MCF 10A (cell line): Measurements from ENCODE around the gene GHRH. TPM values are rescaled to one million over a fixed set of nuclear protein-coding genes. Genes with fewer than 3 reads are reported as not detected.

ENCODE experiments used
- BruUV-seq: library from RNA; stranded (reverse); fragments of 400-500 nt; replicated peaks from 2 replicates; lab custom pipeline; 2021; lab: Mats Ljungman, UMichigan
- CTCF ChIA-PET: fragments of 300-600 bp; sonication (Branson Sonifier 250); formaldehyde crosslinking; extraction: SDS; loops from one replicate; lab custom pipeline; 2021; ENCODE audit warnings: antibody characterized with exemption, inconsistent platforms; lab: Yijun Ruan, JAX
- POLR2A ChIA-PET: fragments of 300-600, 350-650 bp; sonication (Branson Sonifier 250); formaldehyde crosslinking; extraction: SDS; loops from one replicate; lab custom pipeline; 2020; ENCODE audit warnings: antibody characterized with exemption, inconsistent platforms; lab: Yijun Ruan, JAX
- DNase-seq: peaks from one replicate; pipeline ENCODE4 v3.0.0-alpha.2; 2018; ENCODE audit not compliant: unreplicated experiment
- H3K27ac Mint-ChIP-seq: one replicate; pipeline ENCODE4 v1.8.0; 2022; ENCODE audit warnings: mild to moderate bottlenecking, low read depth, mixed read lengths; ENCODE audit not compliant: unreplicated experiment
- H3K27me3 Mint-ChIP-seq: one replicate; pipeline ENCODE4 v1.8.0; 2022; ENCODE audit warnings: mixed read lengths; ENCODE audit not compliant: insufficient read depth, unreplicated experiment
- H3K36me3 Mint-ChIP-seq: one replicate; pipeline ENCODE4 v1.8.0; 2022; ENCODE audit warnings: mild to moderate bottlenecking, moderate library complexity, mixed read lengths; ENCODE audit not compliant: insufficient read depth, unreplicated experiment
- H3K4me1 Mint-ChIP-seq: one replicate; pipeline ENCODE4 v1.8.0; 2022; ENCODE audit warnings: mixed read lengths; ENCODE audit not compliant: insufficient read depth, unreplicated experiment
- H3K4me3 Mint-ChIP-seq: one replicate; pipeline ENCODE4 v1.8.0; 2022; ENCODE audit warnings: mild to moderate bottlenecking, moderate library complexity, mixed read lengths; ENCODE audit not compliant: unreplicated experiment
- H3K9me3 Mint-ChIP-seq: one replicate; pipeline ENCODE4 v1.8.0; 2022; ENCODE audit warnings: mixed read lengths; ENCODE audit not compliant: unreplicated experiment
- CTCF ChIP-seq: fragments of 200-600 bp; IDR thresholded peaks from one replicate; pipeline ENCODE4 v1.8.0; 2022; ENCODE audit warnings: antibody characterized with exemption, mild to moderate bottlenecking; ENCODE audit not compliant: unreplicated experiment
- intact Hi-C: fragments of 100-400 bp; cut with micrococcal nuclease; formaldehyde crosslinking; loops from 2 replicates; pipeline ENCODE4 v1.14.1; 2022
- total RNA-seq: library from RNA; stranded (reverse); gene quantifications from 2 replicates; pipeline ENCODE4 v1.2.3, GENCODE V29; 2022

GHRH gene
- total RNA-seq, 1 experiment from 2014 or later, result not detected

GRCh38 chr20:37236462-37236861, 25.2 kb downstream of the GHRH start:
- Mint-ChIP-seq H3K36me3 (peaks cover 96% of the 10 kb centered on the region), H3K4me1 (no peaks in the 10 kb centered on the region), H3K27ac (no peak overlapping the region), H3K4me3 (no peak overlapping the region), H3K27me3 (no peaks in the 10 kb centered on the region), H3K9me3 (no peaks in the 10 kb centered on the region)
- ChIA-PET POLR2A (interaction anchor here (1.3 kb wide), 1 partner anchor 292 kb away, joined by 4 read pairs; no protein-coding TSS in a partner anchor), CTCF (interaction anchor here (0.5 to 1.2 kb wide), 3 partner anchors 24 to 756 kb away, joined by 3 to 7 read pairs (median 4); no protein-coding TSS in a partner anchor)
- intact Hi-C loops, result no loop called here
- BruUV-seq, result no TSS peak
- no peak for TF ChIP-seq CTCF
- DNase-seq, result no peak

GRCh38 chr20:37235065-37235464, 26.5 kb downstream of the GHRH start:
- no peaks in the 10 kb centered on the region for H3K4me1 Mint-ChIP-seq
- intact Hi-C loops, result no loop called here
- no peak overlapping the region for H3K4me3 Mint-ChIP-seq
- H3K9me3 Mint-ChIP-seq, result no peaks in the 10 kb centered on the region
- peaks cover 98% of the 10 kb centered on the region for H3K36me3 Mint-ChIP-seq
- no peak for DNase-seq
- TF ChIP-seq CTCF, result no peak
- ChIA-PET CTCF (interaction anchor here (1.0 to 1.2 kb wide), 2 partner anchors 33 to 43 kb away, joined by 4 read pairs; no protein-coding TSS in a partner anchor), POLR2A (no interaction called here)
- no peak overlapping the region for H3K27ac Mint-ChIP-seq
- BruUV-seq, result no TSS peak
- no peaks in the 10 kb centered on the region for H3K27me3 Mint-ChIP-seq

- DNase-seq, result no peak
- Mint-ChIP-seq H3K27me3 (no peaks in the 10 kb centered on the region), H3K4me1 (no peaks in the 10 kb centered on the region), H3K4me3 (no peak overlapping the region), H3K27ac (no peak overlapping the region), H3K36me3 (peaks cover 98% of the 10 kb centered on the region), H3K9me3 (no peaks in the 10 kb centered on the region)
- CTCF ChIA-PET, result interaction anchor here (0.5 to 1.0 kb wide), 2 partner anchors 32 to 260 kb away, joined by 3 to 4 read pairs; no protein-coding TSS in a partner anchor
- no peak for TF ChIP-seq CTCF
- intact Hi-C loops, result no loop called here
- POLR2A ChIA-PET, result no interaction called here
- no TSS peak for BruUV-seq
These were observed 27.4 kb downstream of the GHRH start for GRCh38 chr20:37234254-37234581.

DNA sequence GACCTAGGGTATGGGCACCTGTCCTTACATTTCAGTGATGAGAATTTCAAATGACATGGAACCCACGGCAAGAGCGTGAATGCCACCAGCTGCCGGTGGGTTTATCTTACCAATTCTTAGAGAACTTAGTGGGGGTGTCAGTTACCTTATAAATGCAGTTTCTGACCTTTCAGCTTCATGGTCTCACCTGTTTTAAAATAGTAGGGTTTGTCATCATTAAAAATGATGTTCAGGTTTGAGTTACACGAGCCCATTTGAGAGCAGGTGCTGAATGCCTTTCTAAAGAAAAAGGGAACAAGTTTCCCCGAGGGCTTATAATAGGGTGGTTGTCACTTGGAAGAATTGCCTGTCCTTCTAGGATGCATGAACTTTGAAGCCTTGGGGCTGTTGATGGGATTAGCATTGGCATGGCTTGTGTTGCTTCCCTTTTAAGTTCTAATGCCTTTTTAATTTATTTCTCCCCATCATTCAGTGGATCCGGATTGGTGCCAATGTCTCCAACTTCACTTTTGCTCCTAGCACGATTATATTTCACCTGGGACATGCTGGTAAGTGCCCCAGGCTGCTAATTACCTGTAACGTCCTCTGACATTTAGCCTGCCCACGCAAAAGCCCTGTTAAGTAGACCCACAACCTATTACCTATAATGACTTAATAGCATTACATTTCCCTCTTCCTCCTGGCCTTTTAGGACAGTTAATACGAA, 27.9 kb downstream of the GHRH start:
- Mint-ChIP-seq H3K36me3 (peaks cover 98% of the 10 kb centered on the region), H3K27me3 (no peaks in the 10 kb centered on the region), H3K4me1 (no peaks in the 10 kb centered on the region), H3K27ac (no peak overlapping the region), H3K9me3 (no peaks in the 10 kb centered on the region), H3K4me3 (no peak overlapping the region)
- ChIA-PET CTCF (interaction anchor here (0.5 kb wide), 1 partner anchor 260 kb away, joined by 3 read pairs; no protein-coding TSS in a partner anchor), POLR2A (interaction anchor here (0.7 kb wide), 1 partner anchor 45 kb away, joined by 3 read pairs; no protein-coding TSS in a partner anchor)
- intact Hi-C loops, result no loop called here
- TF ChIP-seq CTCF, result no peak
- no TSS peak for BruUV-seq
- no peak for DNase-seq
